Esophagus muscularis mucosa (tissue), 3 donors: Measurements from ENCODE around the gene GALNT1.

Experiments
- POLR2A ChIP-seq: fragments of 450-650 bp; IDR thresholded peaks from one replicate; pipeline ENCODE4 v1.6.1; 2017; ENCODE audit warnings: antibody characterized with exemption, moderate library complexity, mild to moderate bottlenecking, low read depth
- TF ChIP-seq, protein P1 (sequence below), 3 experiments: fragments of 200-600 bp in 2 of 3; fragments of 450-650 bp in 1 of 3; sonication (generic) in 2 of 3; IDR thresholded peaks; one replicate each; pipeline ENCODE4 v1.5.1; 2017 to 2019; ENCODE audit warnings: antibody characterized with exemption in 3 of 3, mild to moderate bottlenecking in 2 of 3, moderate library complexity in 1 of 3

DNA sequence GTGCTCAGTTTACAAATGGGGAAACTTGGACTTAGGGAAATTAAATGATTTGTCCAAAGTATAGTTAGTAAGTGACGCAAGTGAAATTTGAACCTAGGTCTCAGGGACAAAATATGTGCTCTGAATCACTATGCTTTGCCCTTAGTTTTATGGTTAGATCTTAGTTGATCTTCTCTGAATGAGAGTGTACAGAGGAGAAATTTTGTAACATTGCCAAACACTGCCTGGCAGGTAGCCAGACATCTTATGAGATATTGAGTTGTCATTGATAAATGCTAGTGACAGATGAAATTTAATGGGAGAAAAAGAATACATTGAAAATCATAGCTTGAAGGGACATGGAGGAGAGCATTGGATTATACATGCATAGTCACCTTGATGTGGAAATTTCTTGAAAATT, 91.4 kb downstream of the GALNT1 start:
- TF ChIP-seq, protein P1, sequence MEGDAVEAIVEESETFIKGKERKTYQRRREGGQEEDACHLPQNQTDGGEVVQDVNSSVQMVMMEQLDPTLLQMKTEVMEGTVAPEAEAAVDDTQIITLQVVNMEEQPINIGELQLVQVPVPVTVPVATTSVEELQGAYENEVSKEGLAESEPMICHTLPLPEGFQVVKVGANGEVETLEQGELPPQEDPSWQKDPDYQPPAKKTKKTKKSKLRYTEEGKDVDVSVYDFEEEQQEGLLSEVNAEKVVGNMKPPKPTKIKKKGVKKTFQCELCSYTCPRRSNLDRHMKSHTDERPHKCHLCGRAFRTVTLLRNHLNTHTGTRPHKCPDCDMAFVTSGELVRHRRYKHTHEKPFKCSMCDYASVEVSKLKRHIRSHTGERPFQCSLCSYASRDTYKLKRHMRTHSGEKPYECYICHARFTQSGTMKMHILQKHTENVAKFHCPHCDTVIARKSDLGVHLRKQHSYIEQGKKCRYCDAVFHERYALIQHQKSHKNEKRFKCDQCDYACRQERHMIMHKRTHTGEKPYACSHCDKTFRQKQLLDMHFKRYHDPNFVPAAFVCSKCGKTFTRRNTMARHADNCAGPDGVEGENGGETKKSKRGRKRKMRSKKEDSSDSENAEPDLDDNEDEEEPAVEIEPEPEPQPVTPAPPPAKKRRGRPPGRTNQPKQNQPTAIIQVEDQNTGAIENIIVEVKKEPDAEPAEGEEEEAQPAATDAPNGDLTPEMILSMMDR (IDR thresholded peaks at IDR 0.05): no peak
- no peak for TF ChIP-seq POLR2A
